Raji (cell line): ENCODE results near the gene FBXL4.
A peak's percentile ranks its signal among the peaks of the same experiment; 100 is the strongest.

Experiments
- POLR2A ChIP-seq: IDR thresholded peaks from 2 replicates; pipeline ENCODE4 v1.6.1; 2011; ENCODE audit warnings: low read depth, low read length, control low read depth; ENCODE audit not compliant: insufficient read depth

Gene FBXL4

DNA sequence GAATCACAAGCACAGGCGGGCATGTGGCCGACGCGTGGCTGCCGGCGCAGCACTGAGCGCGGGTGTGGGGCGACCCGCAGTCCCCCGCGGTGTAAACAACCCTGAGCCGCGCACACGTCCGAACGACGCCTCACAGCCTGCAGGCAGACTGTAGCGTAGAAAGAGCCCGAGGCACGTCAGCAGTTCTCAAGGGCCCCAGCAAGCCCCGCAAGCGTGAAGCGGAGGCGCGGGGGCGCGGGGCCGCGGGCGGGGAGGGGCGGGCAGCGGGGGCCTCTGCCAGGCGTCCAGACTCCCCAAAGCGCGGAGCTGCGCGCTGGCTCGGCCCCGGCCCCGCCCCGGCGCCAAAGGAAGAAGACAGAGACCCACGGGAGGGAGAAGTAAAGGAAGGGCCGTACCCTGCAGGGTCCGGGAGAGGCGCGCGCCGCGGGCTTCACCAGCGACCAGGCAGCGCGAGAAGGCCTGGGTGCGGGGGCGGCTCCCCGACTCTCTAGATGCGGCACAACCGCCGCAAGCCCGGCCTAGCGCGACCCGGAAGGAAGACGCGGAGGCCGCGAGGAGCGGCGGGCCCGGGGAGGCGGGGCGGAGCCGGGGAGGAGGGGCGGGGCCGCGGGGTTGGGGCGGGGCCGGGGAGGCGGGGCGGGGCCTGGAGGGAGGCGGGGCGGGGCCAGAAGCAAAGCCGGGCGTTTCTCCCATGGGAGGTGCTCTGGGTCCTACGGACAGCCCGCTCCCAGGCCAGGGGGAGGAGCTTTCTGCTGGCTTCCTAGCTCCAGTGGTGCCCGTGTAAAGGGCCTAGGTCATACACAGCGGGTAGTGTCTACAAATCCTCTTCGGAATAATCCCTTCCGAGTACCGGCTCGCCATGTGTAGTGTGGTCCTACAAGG, at the start of gene FBXL4:
FBXL4 (minus strand) TSS at position 536 of the 882 bp plus-strand sequence. CDS start 20,958 bp downstream, outside the sequence.
- peak; percentile 60 for TF ChIP-seq POLR2A

DNA sequence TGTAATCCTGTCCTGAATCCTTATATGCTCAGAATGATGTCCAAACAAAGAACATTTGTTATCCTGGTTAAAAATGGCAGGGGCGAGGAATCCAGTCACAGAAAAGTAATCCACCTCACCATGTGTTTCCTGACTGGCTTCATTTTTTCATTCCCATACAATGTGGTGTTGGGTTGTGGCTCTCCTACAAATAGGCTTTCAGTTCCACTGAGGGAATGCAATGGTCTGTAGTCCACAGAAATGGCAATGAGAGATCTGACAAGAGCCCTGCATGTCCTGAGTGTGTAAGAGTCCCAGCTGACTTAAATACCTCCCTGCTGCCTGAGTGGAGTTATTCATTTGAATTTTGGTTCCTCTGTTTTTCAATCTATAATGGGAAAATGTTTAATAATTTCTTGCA, 47.4 kb upstream of the FBXL4 start:
- no peak for TF ChIP-seq POLR2A

DNA sequence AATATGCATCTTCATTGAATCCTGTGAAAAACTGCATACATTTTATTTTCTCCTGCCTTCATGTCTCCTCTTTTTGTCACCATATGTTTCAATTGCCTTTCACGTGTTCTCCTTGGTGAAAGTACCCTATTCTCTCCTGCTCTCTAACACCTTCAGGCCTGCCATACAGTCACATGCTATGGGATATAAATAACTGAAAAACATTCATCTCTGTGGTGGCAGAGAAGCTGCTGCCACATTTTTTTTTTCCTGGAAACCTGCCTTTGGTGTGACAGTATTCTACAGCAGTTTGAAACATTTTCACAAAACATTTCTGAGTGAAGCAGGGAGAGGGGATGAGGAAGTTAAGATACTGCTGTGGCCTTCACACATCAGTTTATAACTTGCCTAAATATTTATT, 44.8 kb upstream of the FBXL4 start:
- no peak for TF ChIP-seq POLR2A

GRCh38 chr6:98986071-98986615, 38.4 kb upstream of the FBXL4 start:
- TF ChIP-seq POLR2A = no peak

DNA sequence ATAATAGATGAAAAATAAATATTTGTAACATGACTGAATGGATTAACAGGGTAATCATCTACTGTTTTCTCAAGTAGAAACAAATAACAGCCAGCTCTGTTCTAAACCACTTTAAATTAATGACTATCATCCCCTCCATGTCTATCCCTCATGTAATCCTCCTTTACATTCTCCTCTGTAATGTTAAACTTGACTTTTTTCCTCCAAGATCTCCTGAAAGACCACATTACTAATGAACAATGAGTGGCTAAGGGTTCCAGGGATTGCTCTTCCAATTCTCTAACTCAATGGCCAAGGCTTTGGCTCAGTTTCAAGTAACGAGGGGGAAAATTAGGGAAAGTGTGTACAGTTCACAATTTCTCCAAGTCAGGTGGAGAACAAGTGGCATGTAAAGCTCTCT, 37.6 kb upstream of the FBXL4 start:
- TF ChIP-seq POLR2A = no peak

DNA sequence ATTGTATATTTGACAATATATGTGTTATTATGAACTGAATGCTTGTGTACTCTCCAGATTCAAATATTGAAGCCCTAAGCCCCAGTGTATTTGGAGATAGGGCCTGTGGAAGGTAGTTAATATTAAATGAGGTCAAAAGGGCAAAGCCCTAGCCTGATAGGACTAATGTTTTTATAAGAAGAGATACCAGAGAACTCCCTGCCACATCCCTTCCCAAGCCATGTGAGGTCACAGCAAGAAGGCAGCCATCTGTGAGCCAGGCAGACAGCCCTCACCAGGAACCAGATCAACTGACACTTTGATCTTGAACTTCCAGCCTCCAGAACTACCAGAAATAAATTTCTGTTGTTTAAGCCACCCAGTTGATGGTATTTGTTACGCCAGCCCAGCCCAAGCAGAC, 36.4 kb upstream of the FBXL4 start:
- TF ChIP-seq POLR2A = no peak

GRCh38 chr6:98981473-98981872, 33.7 kb upstream of the FBXL4 start:
- TF ChIP-seq POLR2A = no peak

DNA sequence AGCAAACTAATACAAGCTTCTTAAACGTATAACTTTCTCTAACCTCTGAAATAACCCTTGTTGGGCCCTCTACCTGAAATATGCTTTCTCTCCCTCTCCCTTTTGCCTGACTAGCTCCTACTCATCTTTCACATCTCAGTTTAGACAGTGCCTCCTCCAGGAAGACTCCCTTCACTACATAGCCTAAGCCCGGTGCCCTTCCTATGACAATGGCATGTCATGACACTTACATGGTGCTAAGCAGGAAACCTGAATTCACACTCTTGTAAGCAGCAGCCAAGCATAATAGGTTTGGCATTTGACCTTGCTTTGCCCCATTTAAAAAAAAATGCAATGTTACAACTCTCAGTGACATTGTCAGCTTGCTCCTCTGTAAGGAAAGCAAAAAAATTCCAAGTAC, 33.1 kb upstream of the FBXL4 start:
- TF ChIP-seq POLR2A = no peak

GRCh38 chr6:98977671-98978292, 30.0 kb upstream of the FBXL4 start:
- TF ChIP-seq POLR2A = no peak

DNA sequence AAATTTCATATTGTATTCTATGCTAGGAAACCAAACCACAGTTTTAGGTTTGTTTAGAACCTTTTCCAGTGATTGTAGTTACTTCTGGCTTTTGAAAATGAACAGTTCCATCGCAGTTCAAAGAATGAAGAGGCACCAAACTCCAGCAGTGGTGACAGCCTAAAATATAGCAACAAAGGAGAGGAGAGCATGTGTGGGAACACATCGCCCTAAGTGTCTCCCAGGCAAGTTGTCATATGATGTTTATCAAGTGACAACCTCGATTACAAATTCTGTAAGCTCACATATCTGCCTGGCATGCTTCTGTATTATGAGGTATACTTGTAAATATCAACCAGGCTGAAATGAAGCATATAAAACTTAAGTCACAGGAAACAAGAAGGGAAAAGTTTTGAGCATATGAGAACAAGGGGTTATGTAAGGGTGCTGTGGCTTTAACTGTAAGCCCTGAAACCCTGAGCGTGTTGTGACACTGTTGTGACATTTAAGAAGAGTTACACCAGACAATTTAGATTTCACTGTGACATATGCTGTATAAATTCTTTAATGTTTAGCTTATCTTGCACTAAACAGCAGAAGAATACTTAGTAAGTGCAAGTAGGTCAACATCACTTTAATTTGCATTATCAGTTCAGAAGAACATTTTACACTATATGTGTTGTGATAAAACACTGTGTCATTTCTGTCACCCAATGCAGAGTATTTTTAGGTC, 29.1 kb upstream of the FBXL4 start:
- no peak for TF ChIP-seq POLR2A

GRCh38 chr6:98975421-98975820, 27.7 kb upstream of the FBXL4 start:
- TF ChIP-seq POLR2A = no peak

- no peak for TF ChIP-seq POLR2A
These were observed 26.6 kb upstream of the FBXL4 start for GRCh38 chr6:98974309-98974708.

GRCh38 chr6:98973571-98973970, 25.8 kb upstream of the FBXL4 start:
- TF ChIP-seq POLR2A = no peak

GRCh38 chr6:98971303-98971702, 23.6 kb upstream of the FBXL4 start:
- no peak for TF ChIP-seq POLR2A

GRCh38 chr6:98970469-98970868, 22.7 kb upstream of the FBXL4 start:
- TF ChIP-seq POLR2A = no peak
